Thyroid gland (tissue), 4 donors: ENCODE results near the gene GREB1L.

ENCODE experiments used
- CTCF ChIP-seq, 6 experiments: fragments of 200-600 bp in 3 of 6; fragments of 450-650 bp in 3 of 6; sonication (generic) in 3 of 6; IDR thresholded peaks; one replicate each; pipeline ENCODE4 v1.5.1; 2016 to 2019; ENCODE audit warnings: antibody characterized with exemption in 6 of 6, mild to moderate bottlenecking in 2 of 6, inconsistent platforms in 1 of 6, moderate library complexity in 1 of 6
- POLR2A ChIP-seq, 2 donors: fragments of 450-650 bp; IDR thresholded peaks; one replicate each; pipeline ENCODE4 v1.6.1; 2017; ENCODE audit warnings: antibody characterized with exemption in 2 of 2, mild to moderate bottlenecking in 2 of 2, moderate library complexity in 1 of 2

GRCh38 chr18:21264651-21265050 is 22.6 kb downstream of the GREB1L start:
- TF ChIP-seq CTCF (IDR thresholded peaks at IDR 0.05), result no peak
- peak in 1 of 2 donors; percentile 21 for TF ChIP-seq POLR2A (IDR thresholded peaks at IDR 0.05)
